OCI-LY3 (cell line): ENCODE results near the gene FECH.

Experiments
- H2AFZ ChIP-seq: fragments of 200-600, 300-600 bp; shearing (Covaris generic); 2 replicates; pipeline ENCODE4 v1.6.0; 2014; ENCODE audit warnings: antibody characterized with exemption, low read depth, low read length
- H3K27ac ChIP-seq: fragments of 200-600, 300-600 bp; sonication (generic); 2 replicates; pipeline ENCODE4 v1.5.1; 2014; ENCODE audit warnings: mild to moderate bottlenecking, low read length, moderate library complexity, mixed read lengths
- H3K27me3 ChIP-seq: fragments of 200-600, 300-600 bp; sonication (generic); 2 replicates; pipeline ENCODE4 v1.6.1; 2014; ENCODE audit warnings: low read depth, low read length, mixed read lengths
- H3K36me3 ChIP-seq: fragments of 200-600, 300-600 bp; sonication (generic); replicated peaks from 2 replicates; pipeline ENCODE3; 2014; ENCODE audit warnings: low read depth, low read length, mixed read lengths
- H3K4me1 ChIP-seq: fragments of 300-600, 200-600 bp; sonication (generic); 2 replicates; pipeline ENCODE4 v1.6.1; 2014; ENCODE audit warnings: low read length, mixed read lengths
- H3K4me2 ChIP-seq: fragments of 200-600, 300-600 bp; sonication (generic); 2 replicates; pipeline ENCODE4 v1.6.1; 2014; ENCODE audit warnings: low read length, mixed read lengths
- H3K4me3 ChIP-seq: fragments of 300-600, 200-600 bp; sonication (generic); 2 replicates; pipeline ENCODE4 v1.5.1; 2014; ENCODE audit warnings: antibody characterized with exemption, mild to moderate bottlenecking, low read length, moderate library complexity
- H3K79me2 ChIP-seq: fragments of 300-600, 200-600 bp; shearing (Covaris generic); 2 replicates; pipeline ENCODE4 v1.6.1; 2014; ENCODE audit warnings: mild to moderate bottlenecking, low read length, mixed read lengths
- H3K9ac ChIP-seq: fragments of 300-600, 200-600 bp; shearing (Covaris generic); 2 replicates; pipeline ENCODE4 v1.6.0; 2014; ENCODE audit warnings: mild to moderate bottlenecking, low read length, moderate library complexity
- H3K9me3 ChIP-seq: fragments of 200-600, 300-600 bp; shearing (Covaris generic); 2 replicates; pipeline ENCODE4 v1.6.1; 2014; ENCODE audit warnings: low read length, mixed read lengths; ENCODE audit not compliant: insufficient read depth
- H4K20me1 ChIP-seq: fragments of 200-600, 300-600 bp; sonication (generic); 2 replicates; pipeline ENCODE4 v1.6.1; 2016; ENCODE audit warnings: low read length, mixed read lengths; ENCODE audit not compliant: insufficient read depth
- EZH2phosphoT487 ChIP-seq: fragments of 200-600 bp; shearing (Covaris generic); IDR thresholded peaks from 2 replicates; pipeline ENCODE4 v1.6.1; 2018; ENCODE audit warnings: antibody characterized with exemption, mixed run types, low read depth
- TF ChIP-seq, protein P1 (sequence below): fragments of 200-600, 300-600 bp; sonication (generic); IDR thresholded peaks from 2 replicates; pipeline ENCODE4 v1.5.1; 2014; ENCODE audit warnings: antibody characterized with exemption, low read length, low read depth

FECH gene

DNA sequence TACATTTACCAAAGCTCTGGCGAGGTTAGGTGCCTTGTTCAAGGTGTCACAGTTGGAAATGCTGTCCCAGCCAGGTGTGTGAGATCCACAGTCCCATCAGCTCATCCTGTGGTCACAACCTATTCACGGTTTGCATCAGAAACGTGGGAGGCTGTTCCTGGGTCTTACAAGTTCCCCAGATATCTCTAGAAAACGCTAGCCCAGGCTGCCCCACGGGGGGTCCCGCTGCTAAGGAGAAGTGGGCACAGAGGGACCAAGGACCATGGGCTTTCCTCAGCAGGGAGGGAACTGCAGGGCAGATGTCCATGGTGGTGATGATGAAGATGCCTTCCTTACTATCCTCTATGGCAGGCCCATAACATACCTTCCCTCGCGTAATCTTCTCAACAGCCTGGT is 649 bp downstream of the FECH start:
- H3K4me3 ChIP-seq = peak overlapping the region; percentile 79
- H4K20me1 ChIP-seq = no peaks in the 10 kb centered on the region
- no peak for TF ChIP-seq EZH2phosphoT487
- TF ChIP-seq, protein P1, sequence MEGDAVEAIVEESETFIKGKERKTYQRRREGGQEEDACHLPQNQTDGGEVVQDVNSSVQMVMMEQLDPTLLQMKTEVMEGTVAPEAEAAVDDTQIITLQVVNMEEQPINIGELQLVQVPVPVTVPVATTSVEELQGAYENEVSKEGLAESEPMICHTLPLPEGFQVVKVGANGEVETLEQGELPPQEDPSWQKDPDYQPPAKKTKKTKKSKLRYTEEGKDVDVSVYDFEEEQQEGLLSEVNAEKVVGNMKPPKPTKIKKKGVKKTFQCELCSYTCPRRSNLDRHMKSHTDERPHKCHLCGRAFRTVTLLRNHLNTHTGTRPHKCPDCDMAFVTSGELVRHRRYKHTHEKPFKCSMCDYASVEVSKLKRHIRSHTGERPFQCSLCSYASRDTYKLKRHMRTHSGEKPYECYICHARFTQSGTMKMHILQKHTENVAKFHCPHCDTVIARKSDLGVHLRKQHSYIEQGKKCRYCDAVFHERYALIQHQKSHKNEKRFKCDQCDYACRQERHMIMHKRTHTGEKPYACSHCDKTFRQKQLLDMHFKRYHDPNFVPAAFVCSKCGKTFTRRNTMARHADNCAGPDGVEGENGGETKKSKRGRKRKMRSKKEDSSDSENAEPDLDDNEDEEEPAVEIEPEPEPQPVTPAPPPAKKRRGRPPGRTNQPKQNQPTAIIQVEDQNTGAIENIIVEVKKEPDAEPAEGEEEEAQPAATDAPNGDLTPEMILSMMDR = no peak
- H3K4me1 ChIP-seq = peaks cover 26% of the 10 kb centered on the region
- peak overlapping the region; percentile 88 for H3K4me2 ChIP-seq
- peaks cover 11% of the 10 kb centered on the region for H3K36me3 ChIP-seq
- H3K79me2 ChIP-seq = peaks cover 2% of the 10 kb centered on the region; the same call in 1 of the 2 replicates
- H3K9me3 ChIP-seq = no peaks in the 10 kb centered on the region
- H3K9ac ChIP-seq = peak overlapping the region; percentile 75
- no peaks in the 10 kb centered on the region for H3K27me3 ChIP-seq
- H2AFZ ChIP-seq = peak overlapping the region; percentile 86
- no peak overlapping the region for H3K27ac ChIP-seq

DNA sequence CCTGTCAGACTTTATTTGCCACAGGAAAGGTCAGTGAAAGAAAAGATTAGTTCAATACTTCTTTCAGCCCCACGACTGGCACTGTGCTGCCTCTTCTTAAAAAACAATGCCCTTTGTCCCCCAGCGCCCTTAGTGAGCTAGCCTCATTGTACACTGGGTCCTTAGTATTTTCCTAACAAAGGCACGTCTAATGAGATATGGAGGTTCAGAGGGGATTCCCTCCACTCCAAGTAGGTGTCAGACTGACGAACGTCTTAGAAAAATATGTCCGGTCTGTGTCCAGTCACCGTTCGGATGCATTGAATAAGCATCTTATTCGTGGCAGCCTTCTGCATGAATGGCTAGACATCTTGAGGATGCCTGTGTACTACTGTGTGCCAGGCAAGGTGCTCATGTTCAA is 1.1 kb downstream of the FECH start:
- H3K4me2 ChIP-seq = peak overlapping the region; percentile 88
- no peaks in the 10 kb centered on the region for H4K20me1 ChIP-seq
- no peak overlapping the region for H3K27ac ChIP-seq

DNA sequence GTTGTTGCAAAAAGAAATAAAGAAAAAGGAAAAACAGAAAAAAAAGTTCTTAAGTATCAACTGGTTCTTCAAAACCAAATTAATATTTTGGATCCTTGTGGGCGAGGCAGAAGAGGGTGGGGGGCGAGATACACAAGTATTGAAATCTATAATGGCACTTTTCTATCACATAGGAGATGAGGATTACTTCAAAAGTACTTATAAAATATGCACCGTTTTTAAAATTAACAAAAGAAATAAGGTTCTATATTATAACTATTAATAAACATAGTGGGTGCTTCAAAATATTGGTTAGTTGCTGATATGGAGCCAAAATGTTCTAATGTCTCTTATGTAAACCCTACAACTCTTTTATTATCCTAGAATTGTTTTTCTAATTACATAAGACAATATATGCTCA is 2.1 kb downstream of the FECH start:
- Histone ChIP-seq H2AFZ (no peak overlapping the region), H3K27me3 (no peaks in the 10 kb centered on the region), H3K79me2 (peaks cover 2% of the 10 kb centered on the region; the same call in 1 of the 2 replicates), H3K4me2 (no peak overlapping the region), H4K20me1 (no peaks in the 10 kb centered on the region), H3K9me3 (no peaks in the 10 kb centered on the region), H3K36me3 (peaks cover 16% of the 10 kb centered on the region), H3K9ac (no peak overlapping the region), H3K4me3 (no peak overlapping the region), H3K27ac (no peak overlapping the region), H3K4me1 (peaks cover 40% of the 10 kb centered on the region)
- no peak for TF ChIP-seq EZH2phosphoT487
- TF ChIP-seq, protein P1 = no peak

More for the DNA sequence above, 1.1 kb downstream of the FECH start:
- peaks cover 30% of the 10 kb centered on the region for H3K4me1 ChIP-seq
- no peak overlapping the region for H2AFZ ChIP-seq
- peaks cover 13% of the 10 kb centered on the region for H3K36me3 ChIP-seq
- no peaks in the 10 kb centered on the region for H3K9me3 ChIP-seq
- H3K79me2 ChIP-seq = peaks cover 2% of the 10 kb centered on the region; the same call in 1 of the 2 replicates
- peak overlapping the region; percentile 75 for H3K9ac ChIP-seq
- TF ChIP-seq EZH2phosphoT487 = no peak
- TF ChIP-seq, protein P1 = no peak
- peak overlapping the region; percentile 79 for H3K4me3 ChIP-seq
- no peaks in the 10 kb centered on the region for H3K27me3 ChIP-seq

DNA sequence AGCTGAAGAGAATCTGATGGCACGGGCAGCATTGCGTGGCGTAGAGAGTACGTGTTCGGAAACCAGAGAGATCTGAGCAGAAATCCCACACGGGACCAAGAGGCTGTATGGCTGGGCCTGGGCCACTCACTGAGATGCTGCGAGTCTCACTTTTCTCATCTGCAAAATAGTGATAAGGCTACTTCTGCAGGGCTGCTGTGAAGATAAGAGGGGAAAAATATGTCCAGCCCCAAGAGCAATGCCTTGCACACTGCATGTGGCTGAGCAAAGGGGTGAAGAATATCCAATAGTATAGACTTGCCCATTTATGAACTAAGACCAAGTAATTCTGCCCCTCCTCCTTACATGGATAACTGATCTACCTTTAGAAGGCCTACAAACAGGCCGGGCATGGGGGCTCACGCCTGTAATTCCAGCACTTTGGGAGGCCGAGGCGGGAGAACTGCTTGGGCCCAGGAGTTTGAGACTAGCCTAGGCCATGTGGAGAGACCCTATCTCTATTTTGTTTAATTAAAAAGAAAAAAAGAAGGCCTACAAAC is 3.1 kb downstream of the FECH start:
- Histone ChIP-seq H3K4me2 (no peak overlapping the region), H3K9me3 (no peaks in the 10 kb centered on the region), H3K4me1 (peaks cover 40% of the 10 kb centered on the region), H3K36me3 (peaks cover 18% of the 10 kb centered on the region), H3K4me3 (no peak overlapping the region), H4K20me1 (no peaks in the 10 kb centered on the region), H2AFZ (no peak overlapping the region), H3K79me2 (peaks cover 2% of the 10 kb centered on the region; the same call in 1 of the 2 replicates), H3K27me3 (no peaks in the 10 kb centered on the region), H3K9ac (no peak overlapping the region), H3K27ac (no peak overlapping the region)
- TF ChIP-seq, protein P1 = no peak
- no peak for TF ChIP-seq EZH2phosphoT487
